ENCODE results near the gene GATB.

GATB gene

GRCh38 chr4:151673908-151674520, 86.8 kb downstream of the GATB start:
- DNase-seq (ENCODE audit: low read depth), result no peak

- no peak for DNase-seq (ENCODE audit: low read depth)
These were observed 87.8 kb downstream of the GATB start for GRCh38 chr4:151672996-151673395.

- no peak for DNase-seq (ENCODE audit: low read depth)
These were observed 89.2 kb downstream of the GATB start for GRCh38 chr4:151671541-151672059.

GRCh38 chr4:151670843-151671242, 90.0 kb downstream of the GATB start:
- no peak for DNase-seq (ENCODE audit: low read depth)

- DNase-seq (ENCODE audit: low read depth), result no peak
These were observed 90.8 kb downstream of the GATB start for GRCh38 chr4:151669990-151670389.

GRCh38 chr4:151668689-151669402, 92.0 kb downstream of the GATB start:
- no peak for DNase-seq (ENCODE audit: low read depth)

- no peak for DNase-seq (ENCODE audit: low read depth)
These were observed 93.1 kb downstream of the GATB start for GRCh38 chr4:151667666-151668065.

GRCh38 chr4:151667048-151667447, 93.8 kb downstream of the GATB start:
- DNase-seq (ENCODE audit: low read depth), result no peak

GRCh38 chr4:151666501-151666900, 94.3 kb downstream of the GATB start:
- DNase-seq (ENCODE audit: low read depth), result no peak

- DNase-seq (ENCODE audit: low read depth), result no peak
These were observed 95.1 kb downstream of the GATB start for GRCh38 chr4:151665785-151666127.

GRCh38 chr4:151665022-151665784, 95.6 kb downstream of the GATB start:
- DNase-seq (ENCODE audit: low read depth), result no peak

GRCh38 chr4:151664289-151664688, 96.5 kb downstream of the GATB start:
- no peak for DNase-seq (ENCODE audit: low read depth)

GRCh38 chr4:151663109-151663508, 97.7 kb downstream of the GATB start:
- DNase-seq (ENCODE audit: low read depth), result no peak

- DNase-seq (ENCODE audit: low read depth), result no peak
These were observed 98.9 kb downstream of the GATB start for GRCh38 chr4:151661873-151662272.

- DNase-seq (ENCODE audit: low read depth), result no peak
These were observed 100.1 kb downstream of the GATB start for GRCh38 chr4:151660676-151661075.

GRCh38 chr4:151659601-151660364, 101.0 kb downstream of the GATB start:
- DNase-seq (ENCODE audit: low read depth), result no peak

- no peak for DNase-seq (ENCODE audit: low read depth)
These were observed 101.7 kb downstream of the GATB start for GRCh38 chr4:151658959-151659600.

- no peak for DNase-seq (ENCODE audit: low read depth)
These were observed 102.9 kb downstream of the GATB start for GRCh38 chr4:151657896-151658295.

GRCh38 chr4:151656058-151656457, 104.7 kb downstream of the GATB start:
- no peak for DNase-seq (ENCODE audit: low read depth)

- DNase-seq (ENCODE audit: low read depth), result no peak
These were observed 107.3 kb downstream of the GATB start for GRCh38 chr4:151653548-151653918.

GRCh38 chr4:151652841-151653547, 107.8 kb downstream of the GATB start:
- no peak for DNase-seq (ENCODE audit: low read depth)
